ENCODE measurements around the gene CELSR2. TPM values are rescaled to one million over a fixed set of nuclear protein-coding genes. Genes with fewer than 3 reads are reported as not detected.

The CELSR2 gene
- total RNA-seq, 1 experiment from 2014 or later, result 30.2 TPM

GRCh38 chr1:109251277-109252166, 2.2 kb downstream of the CELSR2 start:
- Histone ChIP-seq H3K36me3 (ENCODE audit: insufficient read depth, low read length, poor library complexity, severe bottlenecking) (no peaks in the 10 kb centered on the region), H3K4me1 (ENCODE audit: insufficient read depth, low read length, poor library complexity, severe bottlenecking) (peaks cover 28% of the 10 kb centered on the region), H3K9me3 (ENCODE audit: low read depth, low read length, poor library complexity, severe bottlenecking) (no peaks in the 10 kb centered on the region), H3K27ac (ENCODE audit: low read depth, low read length, poor library complexity, severe bottlenecking) (no peak overlapping the region), H3K27me3 (replicated peaks; ENCODE audit: insufficient read depth, low read depth, low read length, poor library complexity) (no peaks in the 10 kb centered on the region), H3K4me3 (ENCODE audit: low read depth, low read length, poor library complexity, severe bottlenecking) (no peak overlapping the region)
- no peak for DNase-seq (ENCODE audit: low spot score)
- POLR2A ChIA-PET (ENCODE audit: low non-redundant PET), result no interaction called here
- TSS peak; percentile 40 for BruUV-seq (replicated peaks)
- CTCF ChIA-PET, result no interaction called here
- intact Hi-C loops (cut with micrococcal nuclease; ENCODE audit: unreplicated experiment), result no loop called here
- TF ChIP-seq CTCF (conservative IDR thresholded peaks at IDR 0.05; ENCODE audit: low read depth, low read length), result no peak

GRCh38 chr1:109252167-109252892, 3.0 kb downstream of the CELSR2 start:
- no peak for TF ChIP-seq EZH2 (IDR thresholded peaks at IDR 0.05; ENCODE audit: borderline replicate concordance, low read depth, low read length, poor library complexity, severe bottlenecking)
- no peak for TF ChIP-seq CTCF (conservative IDR thresholded peaks at IDR 0.05; ENCODE audit: low read depth, low read length)
- DNase-seq (ENCODE audit: low spot score), result no peak
- Histone ChIP-seq H3K27ac (ENCODE audit: low read depth, low read length, poor library complexity, severe bottlenecking) (no peak overlapping the region), H3K4me1 (ENCODE audit: insufficient read depth, low read length, poor library complexity, severe bottlenecking) (peaks cover 28% of the 10 kb centered on the region), H3K4me3 (ENCODE audit: low read depth, low read length, poor library complexity, severe bottlenecking) (no peak overlapping the region), H3K36me3 (ENCODE audit: insufficient read depth, low read length, poor library complexity, severe bottlenecking) (no peaks in the 10 kb centered on the region), H3K27me3 (replicated peaks; ENCODE audit: insufficient read depth, low read depth, low read length, poor library complexity) (no peaks in the 10 kb centered on the region), H3K9me3 (ENCODE audit: low read depth, low read length, poor library complexity, severe bottlenecking) (no peaks in the 10 kb centered on the region)
- BruUV-seq (replicated peaks), result no TSS peak
- ChIA-PET POLR2A (ENCODE audit: low non-redundant PET) (no interaction called here), CTCF (interaction anchor here (1.1 kb wide), 1 partner anchor 13 kb away, joined by 3 read pairs; no protein-coding TSS in a partner anchor)
- intact Hi-C loops (cut with micrococcal nuclease; ENCODE audit: unreplicated experiment), result no loop called here

GRCh38 chr1:109252893-109253802, 3.8 kb downstream of the CELSR2 start:
- DNase-seq (ENCODE audit: low spot score), result peak; percentile 81
- intact Hi-C loops (cut with micrococcal nuclease; ENCODE audit: unreplicated experiment), result no loop called here
- Histone ChIP-seq H3K36me3 (ENCODE audit: insufficient read depth, low read length, poor library complexity, severe bottlenecking) (no peaks in the 10 kb centered on the region), H3K27me3 (replicated peaks; ENCODE audit: insufficient read depth, low read depth, low read length, poor library complexity) (no peaks in the 10 kb centered on the region), H3K4me3 (ENCODE audit: low read depth, low read length, poor library complexity, severe bottlenecking) (peak overlapping the region; percentile 29), H3K27ac (ENCODE audit: low read depth, low read length, poor library complexity, severe bottlenecking) (peak overlapping the region; percentile 82), H3K4me1 (ENCODE audit: insufficient read depth, low read length, poor library complexity, severe bottlenecking) (peaks cover 28% of the 10 kb centered on the region), H3K9me3 (ENCODE audit: low read depth, low read length, poor library complexity, severe bottlenecking) (no peaks in the 10 kb centered on the region)
- CTCF ChIA-PET, result interaction anchor here (0.8 to 1.1 kb wide), 2 partner anchors 13 to 24 kb away, joined by 3 read pairs; no protein-coding TSS in a partner anchor
- POLR2A ChIA-PET (ENCODE audit: low non-redundant PET), result no interaction called here
- no TSS peak for BruUV-seq (replicated peaks)
- TF ChIP-seq CTCF (conservative IDR thresholded peaks at IDR 0.05; ENCODE audit: low read depth, low read length), result no peak
- TF ChIP-seq EZH2 (IDR thresholded peaks at IDR 0.05; ENCODE audit: borderline replicate concordance, low read depth, low read length, poor library complexity, severe bottlenecking), result no peak
